Keratinocyte (primary cell): Measurements from ENCODE around the gene AP3B1. TPM values are rescaled to one million over a fixed set of nuclear protein-coding genes. Genes with fewer than 3 reads are reported as not detected.

Source experiments
- DNase-seq: peaks from one replicate; pipeline ENCODE4 v3.0.0-alpha.2; 2011; ENCODE audit warnings: low read depth, missing footprints, low spot score
- FAIRE-seq: peaks from 2 replicates; lab custom pipeline; 2011; peaks lifted over from hg19 to GRCh38; lab: Jason Lieb, UNC
- H2AFZ ChIP-seq: 2 replicates; pipeline ENCODE4 v1.6.0; 2012; ENCODE audit warnings: low read length, control low read depth, inconsistent platforms; ENCODE audit not compliant: control insufficient read depth
- H3K27ac ChIP-seq: 2 replicates; pipeline ENCODE4 v1.5.1; 2011; ENCODE audit warnings: low read length; ENCODE audit not compliant: control insufficient read depth, insufficient read depth
- H3K27me3 ChIP-seq: 3 replicates; pipeline ENCODE4 v1.6.0; 2011; ENCODE audit warnings: low read length; ENCODE audit not compliant: control insufficient read depth, insufficient read depth; ENCODE audit errors: extremely low read depth
- H3K36me3 ChIP-seq, 2 experiments: 2 replicates in 1 of 2; 3 replicates in 1 of 2; pipeline ENCODE4 v1.5.1; 2011; ENCODE audit warnings: low read length in 2 of 2, mild to moderate bottlenecking in 1 of 2; ENCODE audit not compliant: control insufficient read depth in 2 of 2, insufficient read depth in 2 of 2; ENCODE audit errors: extremely low read depth in 1 of 2
- H3K4me1 ChIP-seq: 3 replicates; pipeline ENCODE4 v1.5.1; 2011; ENCODE audit warnings: low read length; ENCODE audit not compliant: control insufficient read depth, insufficient read depth; ENCODE audit errors: extremely low read depth
- H3K4me2 ChIP-seq: 3 replicates; pipeline ENCODE4 v1.6.0; 2011; ENCODE audit warnings: low read depth, low read length; ENCODE audit not compliant: control insufficient read depth, insufficient read depth; ENCODE audit errors: extremely low read depth
- H3K4me3 ChIP-seq, 3 experiments: fragments of 200-600 bp in 1 of 3; sonication (generic) in 1 of 3; 2 replicates in 2 of 3; 3 replicates in 1 of 3; pipeline ENCODE4 v1.5.1; 2011 to 2016; ENCODE audit warnings: low read length in 3 of 3, mild to moderate bottlenecking in 3 of 3, control low read depth in 2 of 3, inconsistent platforms in 1 of 3, low read depth in 1 of 3, mixed read lengths in 1 of 3, mixed run types in 1 of 3, moderate library complexity in 1 of 3; ENCODE audit not compliant: control insufficient read depth in 2 of 3, insufficient read depth in 2 of 3; ENCODE audit errors: extremely low read depth in 1 of 3
- H3K79me2 ChIP-seq: 2 replicates; pipeline ENCODE4 v1.6.0; 2012; ENCODE audit warnings: low read length; ENCODE audit not compliant: control insufficient read depth, insufficient read depth
- H3K9ac ChIP-seq: 3 replicates; pipeline ENCODE4 v1.6.0; 2011; ENCODE audit warnings: low read length; ENCODE audit not compliant: control insufficient read depth, insufficient read depth; ENCODE audit errors: extremely low read depth
- H3K9me1 ChIP-seq: 3 replicates; pipeline ENCODE4 v1.6.0; 2011; ENCODE audit warnings: low read length; ENCODE audit not compliant: control insufficient read depth, insufficient read depth; ENCODE audit errors: extremely low read depth
- H3K9me3 ChIP-seq: 2 replicates; pipeline ENCODE4 v1.5.1; 2012; ENCODE audit warnings: low read depth, low read length; ENCODE audit not compliant: control insufficient read depth
- H4K20me1 ChIP-seq: 3 replicates; pipeline ENCODE4 v1.6.0; 2011; ENCODE audit warnings: low read length; ENCODE audit not compliant: control insufficient read depth, insufficient read depth; ENCODE audit errors: extremely low read depth
- CTCF ChIP-seq, 3 experiments: IDR thresholded peaks in 1 of 3; conservative IDR thresholded peaks in 1 of 3; optimal IDR thresholded peaks in 1 of 3; 2 replicates in 2 of 3; 3 replicates in 1 of 3; pipeline versions ENCODE3 to v1.5.1; 2011; ENCODE audit warnings: low read length in 3 of 3, mild to moderate bottlenecking in 3 of 3, moderate library complexity in 2 of 3, control low read depth in 1 of 3, inconsistent platforms in 1 of 3; ENCODE audit not compliant: insufficient read depth in 2 of 3; ENCODE audit errors: extremely low read depth in 1 of 3
- EZH2 ChIP-seq: IDR thresholded peaks from one replicate; pipeline ENCODE4 v1.6.1; 2012; ENCODE audit warnings: inconsistent platforms, mild to moderate bottlenecking, low read length, moderate library complexity
- dilution Hi-C: fragments of 300-500 bp; cut with MboI; formaldehyde crosslinking; loops from one replicate; pipeline ENCODE4 v1.7.0; 2020; ENCODE audit warnings: low sequenced_read_pairs; ENCODE audit not compliant: extremely low pct_ligation_motif_present
- polyA plus RNA-seq, 5 experiments: library from polyadenylated mRNA; depleted of rRNA in 3 of 5; stranded (reverse) in 3 of 5; stranded (forward) in 1 of 5; unstranded in 1 of 5; fragments of >200 nt; gene quantifications; 1 replicate in 1 of 5; 2 replicates in 3 of 5; 3 replicates in 1 of 5; pipeline versions ENCODE4 v1.2.1 to v1.2.3, GENCODE V29; 2011 to 2012; ENCODE audit warnings: missing spikeins in 2 of 5, low read depth in 1 of 5, low replicate concordance in 1 of 5

Gene AP3B1
- polyA plus RNA-seq, 1 donor (not counting 4 experiments of a cell fraction or from before 2014, with no cell fraction given), result 65.1 TPM

- H3K27ac ChIP-seq, result no peak overlapping the region
- DNase-seq (no peak), FAIRE-seq (no peak)
- H3K4me2 ChIP-seq, result no peak overlapping the region
- H3K27me3 ChIP-seq, result no peaks in the 10 kb centered on the region
- H3K9ac ChIP-seq, result no peak overlapping the region
- H3K79me2 ChIP-seq, result no peaks in the 10 kb centered on the region
- H3K9me3 ChIP-seq, result no peaks in the 10 kb centered on the region
- dilution Hi-C loops, result no loop called here
- H4K20me1 ChIP-seq, result no peaks in the 10 kb centered on the region
- H2AFZ ChIP-seq, result no peak overlapping the region
- no peaks in the 10 kb centered on the region for H3K9me1 ChIP-seq
- H3K4me1 ChIP-seq, result no peaks in the 10 kb centered on the region
- no peak overlapping the region for H3K4me3 ChIP-seq
- peaks cover 0 to 3% of the 10 kb centered on the region in 2 experiments for H3K36me3 ChIP-seq
- no peak for TF ChIP-seq EZH2
- TF ChIP-seq CTCF (optimal IDR thresholded peaks at IDR 0.05 in 1 of 3, IDR thresholded peaks at IDR 0.05 in 1 of 3, conservative IDR thresholded peaks at IDR 0.05 in 1 of 3; ENCODE audit: extremely low read depth in 1 of 3, insufficient read depth in 2 of 3, low read length in 3 of 3), result no peak
Observed at GRCh38 chr5:78211052-78211451, 83.4 kb downstream of the AP3B1 start.

GRCh38 chr5:78204241-78204640 is 90.3 kb downstream of the AP3B1 start:
- dilution Hi-C loops, result no loop called here
- H3K4me3 ChIP-seq, result no peak overlapping the region
- no peaks in the 10 kb centered on the region for H3K9me3 ChIP-seq
- no peaks in the 10 kb centered on the region for H3K4me1 ChIP-seq
- no peaks in the 10 kb centered on the region for H3K9me1 ChIP-seq
- no peak overlapping the region for H3K4me2 ChIP-seq
- no peaks in the 10 kb centered on the region for H4K20me1 ChIP-seq
- no peak for TF ChIP-seq CTCF (optimal IDR thresholded peaks at IDR 0.05 in 1 of 3, IDR thresholded peaks at IDR 0.05 in 1 of 3, conservative IDR thresholded peaks at IDR 0.05 in 1 of 3; ENCODE audit: extremely low read depth in 1 of 3, insufficient read depth in 2 of 3, low read length in 3 of 3)
- no peak for TF ChIP-seq EZH2
- DNase-seq (no peak), FAIRE-seq (no peak)
- H3K27me3 ChIP-seq, result no peaks in the 10 kb centered on the region
- H3K27ac ChIP-seq, result no peak overlapping the region
- H2AFZ ChIP-seq, result no peak overlapping the region
- peaks cover 0 to 2% of the 10 kb centered on the region in 2 experiments for H3K36me3 ChIP-seq
- no peaks in the 10 kb centered on the region for H3K79me2 ChIP-seq
- H3K9ac ChIP-seq, result no peak overlapping the region
